Measurements from ENCODE around the gene NTM.

GRCh38 chr11:131749101-131749500, 378.7 kb downstream of the NTM start:
- no peak for TF ChIP-seq CTCF (IDR thresholded peaks at IDR 0.05)
- no peak for TF ChIP-seq POLR2A (IDR thresholded peaks at IDR 0.05)

Data from esophagus squamous epithelium (tissue), 4 donors.